Astrocyte (in vitro differentiated cells and primary cell): ENCODE data around the gene PFDN2.

Source experiments
- CTCF ChIP-seq: IDR thresholded peaks from 2 replicates; pipeline ENCODE4 v1.5.1; 2011; ENCODE audit warnings: low read depth, mild to moderate bottlenecking, inconsistent platforms, low read length, moderate library complexity; ENCODE audit not compliant: insufficient read depth
- EZH2 ChIP-seq: IDR thresholded peaks from 2 replicates; pipeline ENCODE4 v1.6.1; 2012; ENCODE audit warnings: mild to moderate bottlenecking, low read length, inconsistent platforms; ENCODE audit not compliant: insufficient read depth

GRCh38 chr1:161069731-161070270 lies 48.0 kb downstream of the PFDN2 start, which contains the start of gene ARHGAP30:
- TF ChIP-seq CTCF (no peak), EZH2 (no peak)
